ENCODE data around the gene MRTFA.
"Not testable (repeated sequence)": the region's sequence is repeated elsewhere in the genome, so short reads cannot be mapped to it uniquely, and the experiment has no call there.

The MRTFA gene

DNA sequence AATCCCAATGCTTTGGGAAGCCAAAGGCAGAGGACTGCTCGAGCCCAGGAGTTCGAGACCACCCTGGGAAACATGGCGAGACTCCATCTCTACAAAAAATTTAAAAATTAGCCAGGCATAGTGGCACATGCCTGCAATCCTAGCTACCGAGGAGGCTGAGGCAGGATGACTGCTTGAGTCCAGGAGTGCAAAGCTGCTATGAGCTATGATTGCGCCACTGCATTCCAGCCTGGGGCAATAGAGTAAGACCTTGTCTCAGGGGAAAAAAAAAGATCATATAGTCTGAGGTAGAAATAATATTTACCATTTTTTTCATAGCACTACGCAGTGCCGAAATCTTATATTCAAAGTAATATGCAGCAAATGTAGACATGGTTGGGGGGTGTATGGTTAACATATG, 47.8 kb downstream of the MRTFA start:
- no peak for DNase-seq (ENCODE audit: extremely low spot score)
- ChIA-PET CTCF (no interaction called here), POLR2A (interaction anchor here (0.6 kb wide), 1 partner anchor 19 kb away, joined by 9 read pairs; no protein-coding TSS in a partner anchor)
- TF ChIP-seq, protein P1, sequence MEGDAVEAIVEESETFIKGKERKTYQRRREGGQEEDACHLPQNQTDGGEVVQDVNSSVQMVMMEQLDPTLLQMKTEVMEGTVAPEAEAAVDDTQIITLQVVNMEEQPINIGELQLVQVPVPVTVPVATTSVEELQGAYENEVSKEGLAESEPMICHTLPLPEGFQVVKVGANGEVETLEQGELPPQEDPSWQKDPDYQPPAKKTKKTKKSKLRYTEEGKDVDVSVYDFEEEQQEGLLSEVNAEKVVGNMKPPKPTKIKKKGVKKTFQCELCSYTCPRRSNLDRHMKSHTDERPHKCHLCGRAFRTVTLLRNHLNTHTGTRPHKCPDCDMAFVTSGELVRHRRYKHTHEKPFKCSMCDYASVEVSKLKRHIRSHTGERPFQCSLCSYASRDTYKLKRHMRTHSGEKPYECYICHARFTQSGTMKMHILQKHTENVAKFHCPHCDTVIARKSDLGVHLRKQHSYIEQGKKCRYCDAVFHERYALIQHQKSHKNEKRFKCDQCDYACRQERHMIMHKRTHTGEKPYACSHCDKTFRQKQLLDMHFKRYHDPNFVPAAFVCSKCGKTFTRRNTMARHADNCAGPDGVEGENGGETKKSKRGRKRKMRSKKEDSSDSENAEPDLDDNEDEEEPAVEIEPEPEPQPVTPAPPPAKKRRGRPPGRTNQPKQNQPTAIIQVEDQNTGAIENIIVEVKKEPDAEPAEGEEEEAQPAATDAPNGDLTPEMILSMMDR (IDR thresholded peaks at IDR 0.05; ENCODE audit: control extremely low read depth, extremely low read depth, low read depth, missing control alignments): no peak

DNA sequence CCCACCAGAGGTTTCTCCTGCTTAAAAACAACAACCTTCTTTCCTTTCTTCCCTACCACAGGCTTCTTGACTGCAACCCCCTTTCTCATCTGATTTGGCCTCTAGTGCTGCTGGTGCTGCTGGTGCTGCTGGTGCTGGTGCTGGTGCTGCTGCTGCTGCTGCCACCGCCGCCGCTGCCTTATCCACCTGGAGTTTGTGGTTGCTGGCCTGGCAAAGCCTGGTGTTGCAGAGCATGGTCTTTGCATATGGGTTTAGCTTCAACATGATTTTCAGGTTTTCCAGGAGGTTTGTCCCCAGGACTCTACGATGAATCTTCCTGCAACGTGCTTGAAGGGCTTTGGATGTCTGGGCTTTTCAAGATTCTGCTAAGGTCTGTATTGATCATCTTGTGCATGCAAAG, 49.7 kb downstream of the MRTFA start:
- CTCF ChIA-PET: interaction anchor here (1.0 to 1.6 kb wide), 3 partner anchors 9 to 98 kb away, joined by 3 to 4 read pairs (median 3); no protein-coding TSS in a partner anchor
- TF ChIP-seq, protein P1 (IDR thresholded peaks at IDR 0.05; ENCODE audit: control extremely low read depth, extremely low read depth, low read depth, missing control alignments): no peak
- no peak for DNase-seq (ENCODE audit: extremely low spot score)
- POLR2A ChIA-PET: interaction anchor here (0.6 kb wide), 2 partner anchors 22 to 1882 kb away, joined by 5 to 6 read pairs; no protein-coding TSS in a partner anchor

DNA sequence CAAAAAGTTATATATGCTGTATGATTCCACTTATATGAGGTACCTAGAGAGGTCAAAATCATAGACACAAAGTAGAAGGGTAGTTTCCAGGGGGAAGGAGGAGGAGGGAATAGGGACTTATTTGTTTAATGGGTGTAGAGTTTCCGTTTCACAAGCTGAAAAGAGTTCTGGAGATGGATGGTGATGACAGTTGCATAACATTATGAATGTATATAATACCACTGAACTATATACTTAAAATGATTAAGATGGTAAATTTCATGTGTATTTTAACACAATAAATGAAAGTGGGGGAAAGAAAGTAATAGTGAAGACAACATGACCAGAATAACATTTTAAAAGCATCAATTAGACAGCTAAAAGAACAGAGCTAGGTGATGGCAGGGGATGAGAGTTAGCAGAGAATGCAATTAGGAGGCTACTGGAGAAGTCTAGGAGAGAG, 51.2 kb downstream of the MRTFA start:
- POLR2A ChIA-PET: no interaction called here
- TF ChIP-seq, protein P1 (IDR thresholded peaks at IDR 0.05; ENCODE audit: control extremely low read depth, extremely low read depth, low read depth, missing control alignments): no peak
- CTCF ChIA-PET: interaction anchor here (0.9 kb wide), 1 partner anchor 60 kb away, joined by 3 read pairs; no protein-coding TSS in a partner anchor
- no peak for DNase-seq (ENCODE audit: extremely low spot score)

DNA sequence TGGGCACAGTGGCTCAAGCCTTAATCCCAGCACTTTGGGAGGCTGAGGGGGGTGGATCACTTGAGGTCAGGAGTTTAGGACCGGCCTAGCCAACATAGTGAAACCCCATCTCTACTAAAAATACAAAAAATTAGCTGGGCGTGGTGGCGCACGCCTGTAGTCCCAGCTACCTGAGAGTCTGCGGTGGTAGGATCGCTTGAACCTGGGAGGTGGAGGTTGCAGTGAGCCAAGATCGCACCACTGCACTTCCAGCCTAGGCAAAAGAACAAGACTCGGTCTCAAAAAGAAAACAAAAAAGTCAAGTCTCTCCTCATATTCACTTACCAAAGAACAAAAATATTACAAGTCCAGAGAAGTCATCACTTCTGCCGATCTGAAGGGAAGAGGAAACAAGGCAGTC, 51.8 kb downstream of the MRTFA start:
- POLR2A ChIA-PET; DNase-seq (ENCODE audit: extremely low spot score): not testable (repeated sequence)
- CTCF ChIA-PET: interaction anchor here (0.9 to 1.3 kb wide), 3 partner anchors 13 to 148 kb away, joined by 3 to 6 read pairs (median 4); no protein-coding TSS in a partner anchor

DNA sequence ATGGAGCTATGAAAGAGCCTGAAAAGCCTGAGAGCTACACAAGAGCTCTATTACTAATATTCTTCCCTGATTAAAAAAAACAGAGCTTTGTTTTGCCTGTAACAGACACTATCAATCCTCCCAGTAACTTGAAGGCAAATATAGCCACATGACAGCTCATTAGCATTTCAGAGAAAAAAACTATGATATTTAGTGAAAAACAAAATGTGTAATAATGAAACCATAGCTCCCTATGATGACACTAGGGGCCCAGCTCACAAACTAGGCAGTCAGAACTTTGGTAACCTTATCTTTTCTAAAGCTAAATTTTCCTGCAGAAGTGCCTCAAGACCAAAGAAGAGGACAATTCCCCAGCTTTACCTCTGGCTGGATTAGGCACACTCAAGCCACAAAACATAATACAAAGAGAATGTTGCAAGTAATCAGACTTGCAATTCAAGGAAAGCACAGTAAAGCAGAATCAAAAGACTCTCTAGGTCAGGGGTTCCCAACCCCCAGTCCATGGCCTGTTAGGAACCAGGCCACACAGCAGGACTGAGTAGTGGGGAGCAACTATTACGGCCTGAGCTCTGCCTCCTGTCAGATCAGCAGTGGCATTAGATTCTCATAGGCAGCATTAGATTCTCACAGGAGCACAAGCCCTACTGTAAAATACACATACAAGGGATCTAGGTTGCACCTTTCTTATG, 53.3 kb downstream of the MRTFA start:
- TF ChIP-seq, protein P1 (IDR thresholded peaks at IDR 0.05; ENCODE audit: control extremely low read depth, extremely low read depth, low read depth, missing control alignments): no peak
- CTCF ChIA-PET: interaction anchor here (0.6 to 3.1 kb wide), 17 partner anchors 8 to 146 kb away, joined by 3 to 16 read pairs (median 4); no protein-coding TSS in a partner anchor
- DNase-seq (ENCODE audit: extremely low spot score): peak; percentile 54
- POLR2A ChIA-PET: interaction anchor here (0.6 to 0.8 kb wide), 4 partner anchors 49 to 1056 kb away, joined by 4 to 9 read pairs (median 4); partner anchors contain the start of gene MRTFA

DNA sequence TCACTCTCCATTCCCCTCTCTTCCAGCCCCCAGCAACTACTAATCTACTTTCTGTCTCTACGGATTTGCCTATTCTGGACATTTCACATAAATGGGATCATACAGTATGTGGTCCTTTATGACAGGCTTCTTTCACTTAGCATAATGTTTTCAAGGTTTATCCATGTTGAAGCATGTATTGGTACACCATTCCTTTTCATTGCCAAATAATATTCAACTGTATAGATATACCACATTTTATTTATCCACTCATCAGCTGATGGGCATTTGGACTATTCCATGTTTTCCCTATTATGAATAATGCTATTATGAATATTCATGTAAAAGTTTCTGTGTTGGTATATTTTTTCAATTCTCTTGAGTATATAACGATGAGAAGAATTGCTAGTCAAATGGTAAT, 54.5 kb downstream of the MRTFA start:
- DNase-seq (ENCODE audit: extremely low spot score): no peak
- ChIA-PET POLR2A (no interaction called here), CTCF (interaction anchor here (1.3 to 3.1 kb wide), 4 partner anchors 11 to 58 kb away, joined by 3 to 16 read pairs (median 4); no protein-coding TSS in a partner anchor)
- TF ChIP-seq, protein P1 (IDR thresholded peaks at IDR 0.05; ENCODE audit: control extremely low read depth, extremely low read depth, low read depth, missing control alignments): no peak

DNA sequence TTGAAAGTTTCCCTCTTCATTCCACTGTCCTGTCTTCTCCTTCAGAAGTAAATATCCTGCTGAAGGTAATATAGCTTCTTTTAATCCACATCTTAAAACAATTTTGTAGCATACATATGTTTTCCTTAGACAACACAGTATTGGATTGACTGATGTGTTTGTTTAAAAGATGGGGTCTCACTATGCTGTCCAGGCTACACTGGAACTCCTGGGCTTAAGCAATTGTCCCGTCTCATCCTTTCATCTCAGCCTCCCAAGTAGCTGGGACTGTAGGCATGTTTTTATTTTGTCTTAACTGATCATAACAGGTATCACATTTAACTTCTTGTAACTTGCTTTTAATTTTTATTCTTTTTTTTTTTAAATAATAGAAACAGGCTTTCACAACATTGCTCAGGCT, 55.9 kb downstream of the MRTFA start:
- ChIA-PET POLR2A (interaction anchor here (0.6 kb wide), 1 partner anchor 1009 kb away, joined by 4 read pairs; the partner anchor contains the start of gene PMM1), CTCF (interaction anchor here (1.6 to 1.7 kb wide), 2 partner anchors 20 to 56 kb away, joined by 3 to 4 read pairs; no protein-coding TSS in a partner anchor)
- no peak for DNase-seq (ENCODE audit: extremely low spot score)
- TF ChIP-seq, protein P1 (IDR thresholded peaks at IDR 0.05; ENCODE audit: control extremely low read depth, extremely low read depth, low read depth, missing control alignments): no peak

Data from GM10248 (cell line).